T-helper 2 cell (primary cell): ENCODE data around the gene MOCS1.

ENCODE experiments used
- DNase-seq, 5 experiments: peaks; one replicate each; pipeline versions ENCODE4 v3.0.0 to v3.0.0-alpha.2; 2012 to 2022

The MOCS1 gene

DNA sequence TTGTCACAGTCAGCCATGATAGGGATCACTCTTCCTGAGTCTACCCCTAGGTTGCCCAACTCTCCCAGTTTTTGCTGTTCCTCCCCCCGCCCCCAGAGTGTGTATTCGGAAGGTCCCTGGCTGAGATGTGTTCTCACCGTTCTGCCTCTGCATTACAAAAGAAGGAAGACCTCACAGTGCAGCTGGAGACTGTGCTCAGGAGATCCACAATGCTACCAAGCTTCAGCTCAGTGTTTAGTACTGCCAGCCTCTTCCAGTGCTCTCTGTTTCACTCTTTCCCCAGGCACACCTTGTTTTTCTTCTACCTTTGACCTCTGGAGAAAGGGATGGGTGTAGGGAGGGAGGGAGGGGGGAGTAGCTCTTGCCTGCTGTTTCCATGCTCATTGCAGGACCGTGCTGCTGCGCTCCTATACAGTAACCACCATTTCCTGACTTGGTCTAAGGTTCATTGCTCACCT lies 13.4 kb upstream of the MOCS1 start:
- no peak for DNase-seq

DNA sequence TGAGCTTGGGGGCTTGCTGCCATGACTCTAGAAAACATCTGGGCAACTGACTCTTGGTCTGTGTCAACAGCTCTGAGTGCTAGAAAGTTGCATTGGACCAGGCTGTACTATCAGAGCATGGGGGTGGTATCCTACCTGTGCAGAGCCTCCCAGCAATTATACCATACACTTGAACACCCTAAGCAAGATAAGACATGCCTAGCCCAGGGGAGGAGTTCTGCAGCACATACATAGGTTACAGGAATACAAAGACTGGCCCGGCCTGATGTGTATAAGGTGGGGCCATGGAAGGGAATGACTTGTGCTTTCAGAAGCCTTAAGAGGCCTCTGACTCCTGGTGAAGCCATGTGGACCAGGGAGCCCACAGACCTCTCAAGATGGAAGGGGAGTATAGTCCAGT lies 11.4 kb upstream of the MOCS1 start:
- DNase-seq: no peak

DNA sequence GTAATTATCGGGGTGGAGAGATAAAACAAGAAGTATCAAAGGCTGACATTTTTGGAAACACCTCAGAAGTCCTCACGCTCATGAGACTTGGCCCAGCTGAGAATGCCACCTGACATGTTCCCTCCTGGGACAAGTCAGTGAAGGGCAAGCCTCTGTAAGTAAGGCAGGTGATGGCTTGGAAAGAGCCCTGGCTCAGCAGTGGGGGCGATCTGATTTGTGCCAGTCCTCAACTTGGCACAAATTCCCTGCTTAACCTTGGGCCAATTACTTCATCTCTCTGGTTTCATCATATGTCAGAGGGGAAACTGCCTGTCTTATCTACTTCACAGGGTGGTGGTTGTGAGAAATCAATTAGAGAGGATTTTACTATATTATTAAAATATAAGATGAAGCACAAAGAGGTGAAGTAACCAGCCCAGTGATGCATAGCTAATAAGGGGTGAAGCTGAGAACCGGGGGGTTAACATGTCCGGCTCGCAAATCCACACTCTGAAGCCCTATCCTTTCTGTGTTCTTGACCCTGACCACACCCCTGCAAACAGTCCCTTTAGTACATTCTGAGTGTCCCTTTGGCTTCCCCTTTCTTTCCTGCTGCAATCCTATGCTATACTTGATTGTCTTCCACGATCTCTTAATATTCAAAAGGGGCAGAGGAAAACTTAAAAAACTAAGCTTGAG lies 8.8 kb upstream of the MOCS1 start:
- DNase-seq: no peak

DNA sequence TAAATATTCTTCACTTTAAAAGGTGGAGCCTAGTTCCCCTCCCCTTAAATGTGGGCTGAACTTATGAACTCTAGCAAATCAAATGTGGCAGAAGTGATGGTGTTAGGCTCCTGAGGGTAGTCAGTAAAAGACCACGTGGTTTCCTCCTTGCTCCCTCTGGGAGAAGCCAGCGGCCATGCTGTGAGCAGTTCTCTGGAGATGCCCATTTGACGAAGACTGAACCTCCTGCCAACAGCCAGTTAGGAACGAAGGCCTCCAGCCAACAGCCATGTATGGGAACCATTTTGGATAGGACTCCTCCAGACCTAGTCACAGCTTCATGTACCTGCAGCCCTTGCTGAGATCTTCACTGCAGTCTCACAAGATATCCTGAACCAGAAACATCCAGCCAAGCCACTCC lies 7.6 kb upstream of the MOCS1 start:
- DNase-seq: no peak

DNA sequence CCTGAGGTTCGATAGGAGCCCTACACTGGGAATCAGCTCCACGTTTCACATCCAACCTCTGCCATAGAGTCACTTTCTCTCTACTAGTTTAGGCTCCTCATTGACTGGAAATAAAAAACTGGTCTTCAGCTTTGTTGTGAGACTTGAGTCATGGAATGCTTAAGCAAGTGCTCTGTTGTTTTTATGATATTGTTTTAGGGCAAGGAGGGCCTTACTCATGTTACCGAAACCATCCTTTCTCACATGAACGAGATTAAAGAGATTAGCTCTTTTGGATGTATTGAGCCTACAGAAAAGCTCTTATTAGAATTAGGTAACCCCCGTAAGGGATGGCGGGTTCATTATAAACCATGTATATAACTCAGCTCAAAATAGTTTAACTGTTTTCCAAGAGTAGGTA lies 6.9 kb upstream of the MOCS1 start:
- no peak for DNase-seq

DNA sequence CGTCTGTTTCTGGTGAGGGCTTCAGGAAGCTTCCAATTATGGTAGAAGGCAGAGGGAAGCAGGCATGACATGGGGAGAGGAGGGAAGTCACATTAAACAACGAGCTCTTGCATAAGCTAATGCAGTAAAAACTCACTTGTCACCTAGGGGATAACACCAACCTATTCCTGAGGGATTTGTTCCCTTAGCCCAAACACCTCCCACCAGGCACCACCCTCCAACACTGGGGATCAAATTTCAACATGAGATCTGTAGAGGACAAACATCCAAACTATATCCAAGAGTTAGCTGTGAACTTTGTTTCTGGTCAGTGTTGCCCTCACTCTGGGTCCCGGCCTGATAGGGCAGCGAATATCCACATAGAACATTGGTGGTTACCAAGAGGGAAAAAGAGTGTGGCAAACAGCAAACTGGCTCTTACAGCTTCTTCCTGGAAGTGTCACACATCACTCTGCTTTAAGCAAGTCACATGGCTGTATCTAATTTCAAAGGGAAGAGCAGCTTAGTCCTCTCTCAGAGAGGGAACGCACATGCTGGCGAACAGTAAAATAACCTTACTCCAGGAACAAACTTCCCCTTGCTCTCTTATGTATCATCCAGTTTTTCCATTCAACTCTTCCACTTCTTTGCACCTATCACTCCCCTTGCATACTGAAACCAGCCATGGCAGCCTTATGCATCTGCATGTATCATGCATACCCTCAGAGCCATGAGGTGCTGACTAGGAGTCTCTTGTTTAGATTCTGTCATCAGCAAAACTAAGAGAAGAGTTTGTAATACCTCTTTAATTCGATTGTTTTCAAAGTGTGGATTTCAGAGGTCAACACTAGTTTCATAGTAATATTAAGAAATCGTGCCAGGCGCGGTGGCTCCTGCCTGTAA lies 4.8 kb upstream of the MOCS1 start:
- no peak for DNase-seq

DNA sequence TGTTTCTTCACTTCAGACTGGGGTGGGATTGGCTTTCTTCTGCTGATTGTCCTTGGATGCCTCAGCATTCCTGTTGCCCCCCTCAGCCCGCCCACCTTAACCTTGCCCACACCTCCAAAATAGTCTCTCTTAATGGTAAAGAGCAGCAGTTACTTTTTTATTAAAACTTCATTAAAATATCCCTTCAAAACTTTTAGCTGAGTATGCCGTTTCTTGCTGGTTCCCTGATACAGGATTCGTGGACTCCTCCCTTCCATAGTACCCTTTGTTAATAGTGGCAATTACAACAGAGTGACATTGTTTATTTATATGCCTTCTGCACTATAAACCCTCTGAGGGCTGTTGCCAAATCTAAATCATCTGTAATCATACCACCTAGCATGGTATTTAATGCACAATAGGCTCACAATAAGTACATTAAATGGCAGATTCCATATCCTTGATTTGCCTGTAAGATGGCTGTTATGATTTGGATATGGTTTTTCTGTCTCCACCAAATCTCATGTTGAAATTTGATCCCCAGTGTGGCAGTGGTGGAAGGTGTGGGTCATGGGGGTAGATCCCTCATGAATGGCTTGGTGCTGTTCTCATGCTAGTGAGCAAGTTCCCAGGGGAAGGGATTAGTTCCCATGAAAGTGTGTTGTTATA lies 3.5 kb upstream of the MOCS1 start:
- DNase-seq: no peak

DNA sequence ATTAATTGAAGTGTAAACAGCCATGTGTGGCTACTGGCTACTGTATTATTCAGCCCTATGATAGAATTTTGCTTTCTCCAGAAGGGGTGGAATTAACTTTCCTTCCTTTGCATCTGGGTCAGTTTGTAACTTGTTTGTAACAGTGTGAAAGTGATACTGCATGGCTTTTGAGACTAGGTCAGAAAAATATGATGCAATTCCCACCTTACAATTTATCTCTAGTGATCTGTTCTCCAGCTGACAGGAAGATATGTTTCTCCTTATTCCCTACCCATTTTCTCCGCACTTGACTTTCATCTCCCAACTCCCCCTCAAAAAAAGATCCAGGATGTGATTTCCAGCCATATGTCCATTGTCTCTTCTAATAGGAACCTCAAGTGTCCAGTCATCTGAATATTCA lies 2.6 kb upstream of the MOCS1 start:
- DNase-seq: no peak

DNA sequence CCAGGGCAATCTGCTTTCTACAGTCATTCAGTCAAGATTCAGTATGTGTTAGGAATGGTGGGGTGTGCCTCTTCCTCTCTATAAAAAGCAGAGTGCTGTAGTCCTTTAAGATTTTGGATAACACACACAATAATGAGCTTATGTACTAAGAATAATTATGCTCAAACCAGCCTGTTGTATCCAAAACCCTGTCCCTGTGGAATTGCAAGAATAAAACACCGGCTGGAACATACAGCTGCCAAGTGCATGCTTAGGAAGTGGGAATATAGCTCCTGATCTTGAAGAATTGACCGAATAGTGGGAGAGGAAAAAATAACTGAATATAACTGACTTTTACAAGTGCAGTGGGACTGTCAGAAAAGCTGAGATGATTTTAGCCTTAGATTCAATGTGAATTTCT lies 979 bp upstream of the MOCS1 start:
- DNase-seq: no peak

DNA sequence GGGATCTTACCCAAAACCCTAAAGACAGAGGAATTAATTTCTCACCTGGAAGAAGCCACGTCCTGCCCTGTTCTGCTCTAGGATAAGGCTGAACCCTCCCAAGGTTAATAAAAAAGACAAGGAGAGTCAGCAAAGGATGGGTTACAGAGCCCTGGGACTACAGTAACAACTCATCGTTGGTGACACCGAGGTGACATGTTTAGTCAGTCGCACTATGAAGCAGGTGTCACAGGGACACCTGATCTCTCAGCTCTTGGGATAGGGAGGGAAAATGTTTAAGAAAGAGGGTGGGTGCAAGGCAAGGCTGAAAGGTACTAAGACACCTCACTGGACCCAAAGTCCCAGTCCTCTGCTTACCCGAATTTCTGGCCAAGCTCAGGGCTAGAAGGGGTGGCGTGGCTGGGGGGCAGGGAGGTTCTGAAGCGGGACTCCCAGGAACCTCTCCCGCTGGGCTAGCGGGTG lies 562 bp downstream of the MOCS1 start:
- no peak for DNase-seq

DNA sequence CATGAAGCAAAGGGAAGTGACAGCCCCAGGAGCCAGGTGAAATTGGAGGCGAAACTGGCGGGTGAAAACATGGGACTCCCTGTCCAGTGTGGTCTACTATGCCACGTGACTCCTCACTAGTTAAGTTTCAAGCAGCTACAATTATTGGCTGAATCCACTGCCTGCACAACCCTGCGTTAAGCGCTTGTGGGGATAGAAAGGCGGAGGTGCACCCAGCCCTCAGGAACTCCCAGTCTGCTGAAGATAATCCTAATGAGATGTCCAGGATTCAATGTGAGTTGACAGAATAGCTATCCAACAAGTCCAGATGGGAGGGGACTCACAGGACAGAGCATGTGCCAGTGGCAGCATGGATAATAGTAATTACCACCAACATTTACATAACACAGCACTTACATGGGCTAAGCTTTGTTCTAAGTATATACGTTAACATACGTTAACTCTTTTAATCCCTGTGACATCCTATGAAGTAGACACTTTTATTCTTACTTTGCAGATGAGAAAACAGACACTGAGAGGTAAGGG lies 1.8 kb downstream of the MOCS1 start:
- DNase-seq: no peak

DNA sequence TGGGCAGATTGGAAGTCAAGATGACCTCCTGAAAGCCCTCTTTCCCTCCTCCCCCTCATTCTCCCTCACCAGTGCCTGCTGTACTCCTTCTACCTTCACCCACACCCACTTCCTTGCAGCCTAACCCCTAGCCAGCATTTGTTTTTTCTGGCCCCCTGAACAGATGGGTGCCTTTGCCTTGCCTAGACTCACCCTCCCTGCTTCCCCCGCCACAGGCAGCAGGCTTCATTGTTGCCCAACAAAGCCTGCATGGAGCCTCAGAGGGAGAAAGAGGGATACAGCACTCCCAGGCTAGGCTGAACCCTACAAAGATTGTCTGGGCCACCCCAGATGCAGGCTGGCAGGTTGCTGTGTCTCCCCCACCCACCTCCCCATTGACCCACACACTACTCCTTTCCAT lies 2.7 kb downstream of the MOCS1 start:
- DNase-seq: no peak

DNA sequence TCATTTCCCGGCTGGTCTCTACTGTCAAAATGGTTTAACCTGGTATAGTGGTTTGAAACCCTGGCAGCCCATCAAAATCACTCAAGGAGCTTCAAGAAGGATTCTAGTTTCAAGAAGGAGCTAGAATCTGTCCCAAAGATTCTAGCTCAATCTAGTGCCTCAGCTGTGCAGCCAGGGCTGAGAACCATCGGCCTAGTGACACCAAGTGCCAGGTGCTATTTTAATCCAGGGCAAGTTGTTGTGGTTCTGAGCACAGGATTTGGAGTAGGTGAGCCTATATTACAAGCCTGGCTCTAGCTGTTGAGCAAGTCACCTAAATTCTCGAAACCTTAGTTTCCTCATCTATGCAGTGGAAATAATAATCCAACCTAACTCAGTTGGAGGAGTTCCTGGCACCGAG lies 3.7 kb downstream of the MOCS1 start:
- DNase-seq: no peak

DNA sequence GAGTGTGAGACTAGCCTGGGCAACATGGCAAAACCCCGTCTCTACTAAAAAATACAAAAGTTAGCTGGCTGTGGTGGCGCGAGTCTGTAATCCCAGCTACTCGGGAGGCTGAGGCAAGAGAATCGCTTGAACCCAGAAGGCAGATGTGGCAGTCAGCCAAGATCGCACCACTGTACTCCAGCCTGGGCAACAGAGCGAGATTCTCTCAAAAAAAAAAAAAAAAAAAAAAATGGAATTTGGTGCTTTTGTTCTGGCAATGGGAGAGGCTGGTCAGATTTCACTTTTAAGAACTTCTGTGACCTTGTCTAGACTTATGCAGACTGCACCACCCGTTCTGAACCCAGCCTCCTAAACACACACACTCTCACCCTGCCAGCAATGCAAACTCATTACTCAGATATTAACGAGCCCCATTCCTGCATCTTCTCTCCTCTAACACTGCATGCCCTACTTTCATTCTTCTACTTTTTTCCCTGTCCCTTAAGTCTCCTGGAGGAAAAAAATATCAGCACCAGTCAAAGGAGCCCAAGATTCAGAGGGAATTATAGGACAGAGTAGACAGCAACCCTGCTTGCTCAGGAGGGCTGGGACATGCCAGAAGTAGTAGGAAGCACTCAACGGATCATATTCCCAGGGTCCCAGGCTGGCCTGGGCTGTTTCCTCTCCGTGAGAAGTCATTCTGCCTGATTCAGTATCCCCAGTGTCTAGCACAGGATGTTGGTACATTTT lies 4.4 kb downstream of the MOCS1 start:
- no peak for DNase-seq

DNA sequence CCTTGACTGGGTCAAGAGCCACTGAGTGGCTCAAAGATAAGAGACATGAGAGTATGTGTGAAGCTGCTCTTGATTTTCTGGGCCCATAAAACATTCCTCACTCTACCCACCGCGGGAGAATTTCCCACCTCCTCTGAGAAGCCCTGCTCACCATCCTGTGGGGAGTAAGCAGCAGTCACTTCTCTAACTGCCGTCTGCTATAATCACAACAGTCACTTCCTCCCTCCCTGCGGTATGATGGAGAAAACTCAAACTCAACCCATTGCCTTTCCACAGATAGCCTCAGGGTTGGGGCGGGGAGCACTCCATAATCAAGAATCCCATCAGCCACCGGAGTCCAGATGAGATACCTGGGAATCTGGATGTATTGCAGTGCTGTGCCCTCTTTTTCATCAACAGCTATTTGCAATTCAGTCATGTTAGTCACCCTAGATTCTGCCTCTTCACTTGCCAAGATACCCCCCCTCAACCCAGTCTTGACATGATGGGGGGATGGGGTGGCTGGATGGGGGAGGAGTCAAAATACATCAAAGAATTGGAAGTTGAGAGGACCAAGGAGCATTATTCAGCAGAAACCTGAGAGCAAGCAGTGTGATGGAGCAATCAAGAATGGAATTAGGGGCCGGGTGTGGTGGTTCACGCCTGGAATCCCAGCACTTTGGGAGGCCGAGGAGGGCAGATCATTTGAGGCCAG lies 5.1 kb downstream of the MOCS1 start:
- no peak for DNase-seq

DNA sequence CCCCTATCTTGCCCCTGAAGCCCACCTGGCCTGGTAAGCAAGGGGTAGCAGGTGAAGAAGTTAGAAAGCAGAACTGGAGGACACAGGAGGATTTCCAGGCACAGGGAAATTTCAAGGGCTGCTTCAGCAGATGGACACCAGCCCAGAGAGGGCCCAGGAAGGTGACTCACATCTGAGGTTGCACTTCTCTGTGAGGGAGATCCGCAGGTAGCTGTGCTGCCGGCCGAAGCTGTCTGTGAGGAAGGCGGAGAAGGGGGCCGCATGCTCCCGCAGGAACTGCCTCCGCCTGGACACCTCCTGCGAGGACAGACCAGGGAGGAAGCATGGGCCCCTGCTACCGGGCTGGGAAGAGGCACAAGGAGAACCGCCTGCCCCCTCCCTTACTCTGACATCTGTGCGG lies 7.1 kb downstream of the MOCS1 start:
- DNase-seq: no peak

DNA sequence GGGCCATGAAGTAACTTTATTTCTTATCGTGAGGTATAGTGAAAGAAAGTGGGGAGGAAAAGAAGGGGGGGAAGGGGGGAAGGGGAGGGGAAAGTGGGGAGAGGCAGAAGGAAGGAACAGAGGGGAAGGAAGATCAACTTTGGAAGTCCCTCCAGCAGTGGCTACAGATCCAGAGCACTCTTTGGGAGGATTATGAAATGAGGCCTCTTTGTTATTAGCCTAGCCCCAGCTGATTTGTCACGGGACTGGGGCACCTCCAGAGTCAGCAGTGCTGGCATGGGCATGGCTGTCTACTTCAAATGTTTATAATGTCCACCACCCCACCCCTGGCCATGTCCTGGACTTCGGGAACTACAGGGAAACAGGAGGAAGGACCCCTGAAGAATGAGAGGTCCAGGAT lies 7.6 kb downstream of the MOCS1 start:
- no peak for DNase-seq

DNA sequence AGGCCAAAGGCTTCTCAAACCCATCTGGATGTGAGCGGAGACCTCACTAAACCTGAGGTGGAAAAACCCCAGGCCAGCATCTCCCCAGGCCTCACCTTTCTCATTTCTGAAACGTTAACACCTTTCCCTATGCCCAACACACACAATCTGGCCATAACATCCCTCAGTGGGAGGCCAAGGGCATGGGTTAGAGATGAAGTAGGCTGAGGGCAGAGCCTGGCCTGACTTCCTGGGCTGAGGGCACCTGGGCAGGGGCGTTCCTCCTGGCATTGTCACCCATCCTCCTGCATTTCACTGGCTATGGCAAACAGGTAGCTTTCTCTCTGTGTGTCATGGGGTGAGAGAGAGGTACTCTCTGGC lies 8.4 kb downstream of the MOCS1 start:
- no peak for DNase-seq

DNA sequence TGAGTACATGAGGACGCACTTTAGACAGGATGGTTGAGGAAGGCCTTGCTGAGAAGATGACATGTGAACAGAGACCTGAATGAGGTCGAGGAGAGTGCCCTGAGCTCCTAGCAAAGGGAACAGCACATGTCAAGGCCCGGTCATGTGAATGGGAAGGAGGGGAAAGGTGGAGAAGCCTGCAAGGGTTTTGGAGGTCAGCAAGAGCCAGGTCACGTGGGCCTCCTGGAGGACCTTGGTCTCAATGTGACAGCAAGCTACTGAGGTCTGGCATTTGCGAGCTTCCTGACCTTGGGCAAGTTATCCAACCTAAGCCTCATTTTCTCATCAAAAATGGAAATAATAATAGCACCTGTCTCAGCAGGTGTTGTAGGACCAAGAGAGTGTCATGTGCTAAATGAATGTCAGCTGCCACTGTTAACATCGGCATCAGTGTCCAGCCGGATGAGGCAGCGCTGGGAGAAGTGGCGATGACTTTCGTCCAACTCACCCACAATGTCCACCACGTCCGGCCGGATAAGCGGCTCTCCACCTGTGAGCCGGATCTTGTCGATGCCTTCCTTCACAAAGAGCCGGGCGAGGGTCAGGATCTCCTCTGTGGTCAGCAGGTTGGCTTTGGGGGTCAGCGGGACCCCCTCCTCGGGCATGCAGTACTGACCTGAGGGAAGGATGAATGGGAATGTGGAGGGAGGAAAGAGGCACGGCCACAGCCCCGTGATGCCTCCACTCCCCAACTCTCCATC lies 8.9 kb downstream of the MOCS1 start:
- DNase-seq: no peak

DNA sequence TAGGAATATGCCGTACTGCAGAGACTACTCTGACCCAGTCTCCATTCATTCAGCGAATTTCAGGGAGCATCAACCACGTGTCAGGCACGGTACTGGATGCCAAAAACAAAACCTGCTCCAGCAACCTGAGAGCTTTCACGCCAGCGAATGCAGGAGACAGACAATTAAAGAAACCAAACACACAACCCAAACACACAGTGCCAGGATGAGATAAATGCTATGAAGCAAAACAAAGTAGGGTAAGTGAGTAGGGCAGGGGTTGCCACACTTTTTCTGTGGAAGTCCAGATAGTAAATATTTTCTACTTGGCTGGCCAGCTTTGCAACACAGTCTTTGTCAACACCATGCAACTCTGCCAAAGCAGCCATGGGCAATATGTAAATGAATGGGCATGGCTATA lies 10.0 kb downstream of the MOCS1 start:
- no peak for DNase-seq

DNA sequence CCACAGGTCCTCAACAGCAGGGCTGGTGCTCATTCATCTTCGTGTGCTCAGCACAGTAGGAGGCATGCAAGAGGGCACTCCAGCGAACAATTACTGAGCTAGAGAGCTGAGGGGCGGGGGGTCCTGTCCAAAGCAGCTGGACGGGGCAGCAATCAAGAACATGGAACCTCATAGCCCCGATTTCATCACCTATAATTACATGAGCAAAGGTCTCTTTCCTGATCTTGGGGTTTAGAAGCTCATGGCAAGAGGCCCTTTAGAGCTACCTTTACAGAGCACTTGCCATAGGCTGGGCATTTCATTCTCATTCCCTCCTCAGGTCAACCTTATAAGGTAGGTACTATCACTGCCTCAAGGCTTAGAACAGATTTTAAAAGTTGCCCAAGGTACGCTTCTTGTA lies 10.4 kb downstream of the MOCS1 start:
- DNase-seq: no peak

DNA sequence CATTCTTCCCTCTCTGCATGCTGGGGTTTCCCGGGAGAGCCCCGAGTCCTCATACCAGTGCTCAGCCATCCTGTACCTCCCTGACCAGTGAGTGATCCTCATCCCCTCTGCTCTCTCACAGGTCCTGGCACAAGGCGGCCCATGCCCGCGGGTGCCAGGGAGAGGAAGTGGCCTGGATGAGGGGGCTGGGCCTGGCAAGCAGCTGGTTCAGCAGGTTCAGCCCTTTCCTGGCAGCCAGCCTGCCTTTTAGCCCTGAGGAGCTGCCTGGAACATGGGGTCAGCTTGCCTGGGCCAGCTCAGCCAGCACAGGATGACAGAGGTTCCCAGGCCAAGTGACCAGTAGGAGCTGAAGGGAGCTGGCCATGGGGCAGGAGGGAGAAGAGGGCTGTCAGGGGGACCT lies 10.9 kb downstream of the MOCS1 start:
- no peak for DNase-seq
